ENCODE measurements around the gene METTL25B.

DNA sequence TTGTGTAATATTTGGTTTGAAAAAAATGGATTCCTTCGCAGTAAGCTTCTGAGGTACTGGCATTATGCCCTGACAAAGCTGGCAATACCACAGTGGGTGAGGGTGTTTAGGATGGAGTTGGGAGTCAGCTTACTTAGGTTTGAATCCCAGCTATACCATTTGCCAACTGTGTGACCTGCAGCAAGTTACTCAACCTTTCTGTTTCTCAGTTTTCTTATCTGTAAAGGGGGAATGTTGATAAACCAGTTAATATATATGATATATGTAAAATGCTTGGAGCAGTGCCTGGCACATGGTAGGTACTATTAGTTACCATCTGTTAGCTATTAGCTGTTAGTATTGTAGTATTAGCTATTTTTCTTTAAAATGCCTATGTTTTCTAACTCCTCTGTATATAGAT is 28.1 kb downstream of the METTL25B start:
- TF ChIP-seq, protein P1, sequence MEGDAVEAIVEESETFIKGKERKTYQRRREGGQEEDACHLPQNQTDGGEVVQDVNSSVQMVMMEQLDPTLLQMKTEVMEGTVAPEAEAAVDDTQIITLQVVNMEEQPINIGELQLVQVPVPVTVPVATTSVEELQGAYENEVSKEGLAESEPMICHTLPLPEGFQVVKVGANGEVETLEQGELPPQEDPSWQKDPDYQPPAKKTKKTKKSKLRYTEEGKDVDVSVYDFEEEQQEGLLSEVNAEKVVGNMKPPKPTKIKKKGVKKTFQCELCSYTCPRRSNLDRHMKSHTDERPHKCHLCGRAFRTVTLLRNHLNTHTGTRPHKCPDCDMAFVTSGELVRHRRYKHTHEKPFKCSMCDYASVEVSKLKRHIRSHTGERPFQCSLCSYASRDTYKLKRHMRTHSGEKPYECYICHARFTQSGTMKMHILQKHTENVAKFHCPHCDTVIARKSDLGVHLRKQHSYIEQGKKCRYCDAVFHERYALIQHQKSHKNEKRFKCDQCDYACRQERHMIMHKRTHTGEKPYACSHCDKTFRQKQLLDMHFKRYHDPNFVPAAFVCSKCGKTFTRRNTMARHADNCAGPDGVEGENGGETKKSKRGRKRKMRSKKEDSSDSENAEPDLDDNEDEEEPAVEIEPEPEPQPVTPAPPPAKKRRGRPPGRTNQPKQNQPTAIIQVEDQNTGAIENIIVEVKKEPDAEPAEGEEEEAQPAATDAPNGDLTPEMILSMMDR (IDR thresholded peaks at IDR 0.05), result no peak
- no peak for TF ChIP-seq POLR2A (IDR thresholded peaks at IDR 0.05)
